GM18858 (cell line): Measurements from ENCODE around the gene TIMM44.
"Not testable (repeated sequence)": the region's sequence is repeated elsewhere in the genome, so short reads cannot be mapped to it uniquely, and the experiment has no call there.

Source experiments
- ATAC-seq: cut with Tn5 transposase; IDR thresholded peaks from one replicate; pipeline ENCODE4 v1.9.1; 2021; ENCODE audit not compliant: unreplicated experiment

The TIMM44 gene

DNA sequence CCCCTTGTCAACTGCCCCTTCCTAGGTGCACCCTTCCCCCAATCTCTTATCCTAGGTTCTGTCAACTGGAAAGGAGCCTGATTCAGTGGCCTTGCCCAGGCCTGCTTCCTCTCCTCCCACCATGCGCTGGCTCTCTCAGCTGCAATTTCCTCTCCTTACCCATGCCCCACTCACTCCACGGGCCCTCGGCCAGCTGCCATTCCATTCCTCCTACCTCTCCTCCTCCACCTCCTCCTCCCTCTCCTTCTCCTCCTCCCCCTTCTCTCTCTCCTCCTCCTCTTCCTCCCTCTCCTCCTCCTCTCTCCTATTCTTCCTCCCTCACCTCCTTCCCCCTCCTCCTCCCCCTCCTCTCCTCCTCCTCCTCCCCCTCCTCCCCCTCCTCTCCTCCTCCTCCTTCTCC, 9.6 kb upstream of the TIMM44 start:
- ATAC-seq = no peak

DNA sequence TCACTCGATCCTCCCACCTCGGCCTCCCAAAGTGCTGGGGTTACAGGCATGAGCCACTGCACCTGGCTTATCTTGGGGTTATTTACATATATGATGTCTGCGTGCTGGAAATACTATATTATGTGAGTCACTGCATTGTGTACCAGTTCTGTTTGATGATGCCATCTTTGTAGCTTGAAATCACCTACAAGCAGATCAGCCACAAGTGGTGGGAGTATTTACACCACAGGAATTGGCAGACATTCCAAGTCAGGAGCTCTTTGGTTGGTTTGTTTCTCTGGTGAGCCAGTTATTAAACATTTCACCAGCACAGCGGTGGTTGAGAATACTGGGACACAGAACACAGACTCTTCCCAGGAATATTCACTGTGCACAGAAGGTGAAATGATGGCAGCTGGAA, 4.5 kb upstream of the TIMM44 start:
- ATAC-seq = no peak

DNA sequence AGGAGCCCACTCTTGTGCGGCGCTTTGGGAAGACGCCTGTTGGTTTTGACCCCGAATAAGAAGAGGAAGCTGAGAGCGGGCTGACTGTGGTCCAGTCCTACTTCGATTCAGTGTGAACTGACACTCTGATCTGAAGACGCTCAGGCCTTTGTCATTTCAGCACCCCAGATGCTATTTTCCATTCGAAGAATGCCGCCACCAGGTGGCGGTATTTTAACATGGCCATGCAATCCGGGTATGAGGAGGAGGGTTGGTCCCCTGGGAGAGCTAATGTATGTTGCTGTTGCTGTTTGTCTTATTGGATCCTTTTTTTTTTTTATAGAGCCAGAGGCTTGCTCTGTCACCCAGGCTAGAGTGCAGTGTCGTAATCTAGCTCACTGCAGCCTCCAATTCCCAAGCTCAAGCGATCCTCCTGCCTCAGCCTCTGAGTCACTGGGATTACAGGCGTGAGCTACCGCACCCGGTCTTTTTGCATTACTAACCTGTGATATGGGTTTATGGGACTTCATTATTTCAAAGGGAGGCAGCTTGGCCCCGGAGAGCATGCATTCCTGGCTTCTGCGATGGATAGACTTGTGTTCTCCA, 803 bp upstream of the TIMM44 start:
- ATAC-seq = no peak

- ATAC-seq = no peak
Observed at GRCh38 chr19:7942981-7943443, 454 bp downstream of the TIMM44 start.

DNA sequence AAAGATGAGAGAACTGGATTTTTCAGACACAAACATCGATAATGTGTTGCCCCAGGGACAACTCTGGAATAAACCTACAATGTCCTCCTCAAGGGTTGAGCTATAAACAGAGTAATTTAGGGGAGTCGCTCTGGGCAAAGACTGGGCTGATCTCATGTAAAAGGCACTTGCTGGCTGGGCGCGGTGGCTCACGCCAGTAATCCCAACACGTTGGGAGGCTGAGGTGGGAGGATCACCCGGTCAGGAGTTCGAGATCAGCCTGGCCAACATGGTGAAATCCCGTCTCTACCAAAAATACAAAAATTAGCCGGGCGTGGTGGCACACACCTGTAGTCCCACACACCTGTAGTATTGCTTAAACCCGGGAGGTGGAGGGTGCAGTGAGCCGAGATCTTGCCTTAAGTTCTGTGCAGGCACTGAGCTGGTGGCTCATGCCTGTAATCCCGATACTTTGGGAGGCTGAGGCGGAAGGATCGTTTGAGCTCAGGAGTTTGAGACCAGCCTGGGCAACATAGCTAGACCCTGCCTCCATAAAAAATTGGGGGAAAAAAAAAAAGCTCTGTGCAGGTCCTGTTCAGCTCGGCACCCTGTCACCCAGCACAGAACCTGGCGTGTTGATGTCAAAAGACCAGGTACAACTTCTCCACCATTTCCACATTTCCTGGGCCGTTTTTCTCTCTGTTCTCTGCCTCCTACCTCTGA, 1.4 kb downstream of the TIMM44 start:
- no peak for ATAC-seq

GRCh38 chr19:7940841-7941240, 2.6 kb downstream of the TIMM44 start:
- no peak for ATAC-seq

DNA sequence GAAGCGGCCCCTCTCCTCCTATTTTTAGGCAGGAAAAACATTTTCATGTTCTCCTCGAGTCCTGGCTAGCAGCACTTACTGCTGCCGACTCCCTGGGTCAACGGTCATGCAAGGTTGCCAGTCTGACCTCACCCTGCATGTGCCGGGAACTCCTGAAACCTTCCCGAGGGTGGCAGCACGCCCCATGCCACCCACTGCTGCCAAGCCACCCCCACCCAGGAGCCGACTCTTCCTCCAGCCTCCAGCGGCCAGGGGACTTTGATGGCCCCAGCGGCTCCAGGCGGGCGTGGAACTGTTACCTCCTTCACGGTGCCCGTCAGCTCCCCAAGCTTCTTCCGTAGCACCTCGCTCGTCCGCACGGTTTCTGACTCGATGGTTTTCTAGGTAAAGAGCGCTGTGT, 8.7 kb downstream of the TIMM44 start:
- ATAC-seq = no peak

DNA sequence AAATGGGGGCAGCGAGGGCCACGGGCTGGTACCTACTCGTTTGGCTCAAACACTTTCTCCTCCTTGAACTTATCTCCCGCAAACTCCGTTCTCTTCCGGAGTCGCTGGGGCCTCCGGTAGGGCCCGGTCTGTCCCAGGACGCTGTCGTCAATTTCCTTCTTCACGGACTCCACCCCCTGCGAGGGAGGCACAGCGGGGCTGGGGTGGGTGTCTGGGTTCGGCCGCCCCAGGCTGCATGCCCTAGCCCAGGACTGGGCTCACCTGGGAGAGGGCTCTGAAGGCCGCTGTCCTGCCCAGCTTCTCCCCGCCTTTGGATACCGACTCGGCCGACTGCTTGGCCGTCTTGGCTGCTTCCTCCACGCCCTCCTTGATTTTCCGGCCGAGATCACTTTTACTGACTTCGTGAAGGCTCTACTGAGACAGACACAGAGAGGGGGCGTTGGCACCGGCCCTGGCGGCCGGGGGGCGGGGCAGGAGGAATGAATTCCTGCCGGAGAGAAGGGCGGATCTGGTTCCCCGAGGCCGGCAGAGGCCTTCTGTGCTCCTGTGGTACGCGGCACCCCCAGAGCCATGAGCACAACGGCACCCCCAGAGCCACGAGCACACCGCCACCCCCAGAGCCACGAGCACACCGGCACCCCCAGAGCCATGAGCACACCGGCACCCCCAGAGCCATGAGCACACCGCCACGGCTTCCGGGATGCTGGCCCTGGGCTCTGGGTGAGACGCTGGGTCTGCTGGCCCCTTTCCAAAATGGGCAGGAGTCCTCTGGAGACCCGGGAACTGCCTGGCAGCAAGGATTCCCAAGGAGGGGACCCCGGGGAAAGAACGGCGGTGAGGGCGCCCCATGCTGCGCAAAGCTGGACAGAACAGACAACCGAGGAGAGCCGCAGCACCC, 9.4 kb downstream of the TIMM44 start:
- ATAC-seq = no peak

GRCh38 chr19:7933411-7933810, 10.1 kb downstream of the TIMM44 start:
- ATAC-seq = no peak

DNA sequence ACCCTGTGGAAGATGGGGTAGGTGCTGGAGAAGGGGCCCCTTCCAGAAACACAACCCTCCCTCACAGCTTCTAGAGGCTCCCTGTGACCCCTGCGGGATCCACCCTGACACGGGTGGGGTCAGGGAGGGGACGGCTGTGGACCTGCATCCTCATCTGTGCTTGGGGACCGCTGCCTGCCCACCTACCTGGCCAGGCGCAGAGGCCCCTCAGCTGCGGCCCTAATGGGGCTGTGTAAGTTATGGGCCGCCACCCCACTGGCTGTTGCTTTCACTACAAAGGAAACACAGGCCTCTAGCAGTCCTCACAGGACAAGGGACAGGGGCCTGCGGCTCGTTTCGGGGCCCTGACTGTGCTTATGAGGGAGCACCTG, 10.6 kb downstream of the TIMM44 start:
- ATAC-seq = no peak

- no peak for ATAC-seq
Observed at GRCh38 chr19:7932276-7932929, 11.1 kb downstream of the TIMM44 start.

GRCh38 chr19:7931221-7932061, 12.0 kb downstream of the TIMM44 start:
- no peak for ATAC-seq

DNA sequence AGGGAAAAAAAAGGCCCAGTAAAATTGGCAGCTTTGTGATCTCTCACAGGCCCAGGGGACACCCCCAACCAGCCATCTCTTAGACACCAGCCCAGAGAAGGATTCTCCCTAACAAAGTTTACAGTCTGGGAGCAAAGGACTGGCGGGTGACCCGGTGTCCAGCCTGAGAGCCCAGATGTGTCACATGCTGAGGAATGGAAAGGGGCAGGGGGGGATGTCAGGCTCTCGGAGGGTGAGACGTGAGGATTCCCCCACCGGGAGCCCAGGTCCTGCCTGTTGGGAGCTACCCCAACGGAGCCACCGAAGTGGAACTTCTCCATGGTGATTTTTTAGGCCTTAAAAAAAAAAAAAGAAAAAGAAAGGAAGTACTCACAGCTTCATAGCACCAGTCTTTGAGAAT, 12.7 kb downstream of the TIMM44 start:
- ATAC-seq = no peak

DNA sequence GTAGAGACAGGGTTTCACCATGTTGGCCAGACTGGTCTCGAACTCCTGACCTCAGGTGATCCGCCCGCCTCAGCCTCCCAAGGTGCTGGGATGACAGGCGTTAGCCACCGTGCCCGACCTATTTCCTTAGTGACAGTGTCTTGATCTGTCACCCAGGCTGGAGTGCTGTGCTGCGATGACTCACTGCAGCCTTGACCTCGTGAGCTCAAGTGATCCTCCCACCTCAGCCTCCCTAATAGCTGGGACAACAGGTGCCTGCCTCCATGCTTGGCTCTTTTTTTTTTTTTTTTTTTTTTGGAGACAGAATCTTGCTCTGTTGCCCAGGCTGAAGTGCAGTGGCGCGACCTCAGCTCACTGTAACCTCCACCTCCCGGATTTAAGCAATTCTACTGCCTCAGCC, 13.4 kb downstream of the TIMM44 start:
- not testable (repeated sequence) for ATAC-seq

- ATAC-seq = no peak
Observed at GRCh38 chr19:7928741-7929701, 14.4 kb downstream of the TIMM44 start.

DNA sequence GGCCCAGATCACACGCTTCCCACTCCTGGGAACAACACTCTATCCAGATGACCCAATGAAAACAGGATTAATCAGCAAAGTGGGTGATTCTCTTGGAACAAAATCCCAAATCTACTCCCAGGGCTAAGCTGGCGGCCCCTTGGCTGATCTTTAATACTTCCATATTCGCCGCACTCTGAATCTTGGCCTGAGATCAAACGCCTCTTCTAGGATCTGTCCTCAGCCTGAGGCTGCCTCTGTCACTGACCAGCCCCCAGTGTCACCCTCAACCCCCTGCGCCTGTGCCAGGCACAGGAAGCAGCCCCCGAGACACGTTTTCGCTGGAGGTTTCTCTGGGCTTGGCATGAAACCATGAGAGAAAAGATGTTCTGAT, 15.1 kb downstream of the TIMM44 start:
- no peak for ATAC-seq

DNA sequence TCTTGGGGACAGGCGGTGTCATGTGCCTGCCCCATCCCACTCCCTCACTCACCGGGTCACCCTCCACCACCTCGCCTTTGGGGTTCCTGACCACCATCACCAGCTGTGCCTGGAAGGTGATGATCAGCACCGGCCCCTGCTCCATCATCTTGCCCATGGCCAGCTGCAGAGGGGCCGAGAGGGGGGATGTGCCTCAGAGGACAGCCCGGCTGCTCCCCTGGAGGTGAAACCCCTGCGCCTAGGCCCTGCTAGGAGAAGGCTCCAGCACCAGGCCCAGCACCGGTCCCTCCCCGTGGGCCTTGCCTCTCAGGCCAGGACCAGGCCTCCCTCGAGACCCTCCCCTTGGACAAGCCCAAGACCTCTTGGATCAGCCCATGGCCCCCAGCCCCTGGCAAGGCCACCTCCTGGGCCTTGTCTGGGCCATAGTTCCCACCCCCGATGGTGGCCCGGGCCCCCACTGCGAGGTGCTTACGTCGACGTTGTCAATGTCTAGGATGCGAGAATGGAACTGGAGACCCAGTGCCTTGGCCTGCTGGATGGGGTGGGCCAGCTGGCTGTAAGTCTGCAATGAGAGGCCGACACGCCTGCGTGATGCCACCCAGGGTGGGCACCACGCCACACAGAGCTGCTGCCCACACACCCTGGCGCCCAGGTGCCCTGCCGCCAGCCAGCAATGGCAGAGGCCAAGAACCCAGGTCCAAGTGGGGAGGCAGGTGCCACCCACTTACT, 15.7 kb downstream of the TIMM44 start:
- no peak for ATAC-seq

GRCh38 chr19:7926727-7927604, 16.5 kb downstream of the TIMM44 start:
- ATAC-seq = no peak
